ENCODE data around the gene ATP6V0B.

GRCh38 chr1:43981135-43981491, 6.4 kb downstream of the ATP6V0B start:
- TF ChIP-seq, protein P1, sequence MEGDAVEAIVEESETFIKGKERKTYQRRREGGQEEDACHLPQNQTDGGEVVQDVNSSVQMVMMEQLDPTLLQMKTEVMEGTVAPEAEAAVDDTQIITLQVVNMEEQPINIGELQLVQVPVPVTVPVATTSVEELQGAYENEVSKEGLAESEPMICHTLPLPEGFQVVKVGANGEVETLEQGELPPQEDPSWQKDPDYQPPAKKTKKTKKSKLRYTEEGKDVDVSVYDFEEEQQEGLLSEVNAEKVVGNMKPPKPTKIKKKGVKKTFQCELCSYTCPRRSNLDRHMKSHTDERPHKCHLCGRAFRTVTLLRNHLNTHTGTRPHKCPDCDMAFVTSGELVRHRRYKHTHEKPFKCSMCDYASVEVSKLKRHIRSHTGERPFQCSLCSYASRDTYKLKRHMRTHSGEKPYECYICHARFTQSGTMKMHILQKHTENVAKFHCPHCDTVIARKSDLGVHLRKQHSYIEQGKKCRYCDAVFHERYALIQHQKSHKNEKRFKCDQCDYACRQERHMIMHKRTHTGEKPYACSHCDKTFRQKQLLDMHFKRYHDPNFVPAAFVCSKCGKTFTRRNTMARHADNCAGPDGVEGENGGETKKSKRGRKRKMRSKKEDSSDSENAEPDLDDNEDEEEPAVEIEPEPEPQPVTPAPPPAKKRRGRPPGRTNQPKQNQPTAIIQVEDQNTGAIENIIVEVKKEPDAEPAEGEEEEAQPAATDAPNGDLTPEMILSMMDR (conservative IDR thresholded peaks at IDR 0.05) = no peak
- no peak for TF ChIP-seq ZFX (IDR thresholded peaks at IDR 0.05)

Data from C4-2B (cell line).